ENCODE measurements around the gene FILIP1L.

Gene FILIP1L

DNA sequence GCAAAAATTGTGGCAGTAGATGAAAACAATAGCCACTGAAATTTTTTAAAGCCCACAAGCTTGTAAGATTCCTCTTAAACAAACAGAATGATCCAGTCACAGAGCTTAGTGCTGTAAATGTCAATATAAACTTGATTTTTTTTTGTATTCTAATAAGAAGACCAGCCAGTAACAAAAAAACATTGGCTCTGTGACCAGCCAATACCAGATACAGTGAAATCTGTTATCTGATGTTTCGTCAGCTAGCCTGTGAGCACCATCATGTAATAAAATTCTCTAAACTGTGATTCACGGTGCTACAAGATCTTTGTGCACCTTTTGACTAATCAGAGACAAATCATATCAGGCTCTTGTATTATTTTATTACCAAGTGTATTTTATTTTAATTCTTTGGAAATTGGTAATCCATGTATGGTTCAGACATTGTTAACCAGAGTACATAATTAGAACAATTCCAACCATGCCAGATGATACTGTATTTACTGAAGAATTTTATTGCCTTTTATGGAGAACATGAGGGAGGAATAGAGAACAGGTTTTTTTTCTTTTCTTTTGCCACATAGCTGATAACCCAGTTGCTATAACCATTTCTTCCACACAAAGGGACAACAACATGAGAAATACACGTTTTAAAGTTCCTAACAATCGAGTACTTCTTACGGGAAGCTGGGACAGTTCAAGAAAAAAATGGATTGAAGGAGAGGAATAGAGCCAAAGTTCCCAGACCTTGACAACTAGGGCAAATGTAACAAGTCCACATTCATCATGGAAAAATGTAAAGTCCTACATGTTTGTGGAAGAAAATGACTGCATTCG is 71.9 kb downstream of the FILIP1L start:
- no peak for DNase-seq (ENCODE audit: low read depth)

DNA sequence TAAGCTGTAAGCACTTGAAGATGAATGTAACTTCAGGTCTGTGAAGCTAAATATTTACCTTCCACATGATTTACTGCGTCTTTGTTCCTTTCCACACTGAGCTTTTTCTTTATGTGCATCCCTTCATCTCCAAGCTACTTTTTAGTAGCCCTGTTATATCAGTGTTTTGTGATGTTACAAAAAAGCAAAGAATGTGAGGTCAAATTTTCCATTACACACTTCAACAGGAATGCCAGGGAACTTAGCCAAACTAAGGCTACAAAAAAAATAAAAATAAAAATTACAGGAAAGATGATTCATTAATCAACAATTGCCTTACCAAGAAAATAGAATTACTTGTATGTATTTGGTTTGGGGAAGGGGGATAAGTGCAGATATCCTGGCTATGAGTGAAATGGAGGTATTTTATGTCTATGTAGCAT is 73.0 kb downstream of the FILIP1L start:
- DNase-seq (ENCODE audit: low read depth), result no peak

DNA sequence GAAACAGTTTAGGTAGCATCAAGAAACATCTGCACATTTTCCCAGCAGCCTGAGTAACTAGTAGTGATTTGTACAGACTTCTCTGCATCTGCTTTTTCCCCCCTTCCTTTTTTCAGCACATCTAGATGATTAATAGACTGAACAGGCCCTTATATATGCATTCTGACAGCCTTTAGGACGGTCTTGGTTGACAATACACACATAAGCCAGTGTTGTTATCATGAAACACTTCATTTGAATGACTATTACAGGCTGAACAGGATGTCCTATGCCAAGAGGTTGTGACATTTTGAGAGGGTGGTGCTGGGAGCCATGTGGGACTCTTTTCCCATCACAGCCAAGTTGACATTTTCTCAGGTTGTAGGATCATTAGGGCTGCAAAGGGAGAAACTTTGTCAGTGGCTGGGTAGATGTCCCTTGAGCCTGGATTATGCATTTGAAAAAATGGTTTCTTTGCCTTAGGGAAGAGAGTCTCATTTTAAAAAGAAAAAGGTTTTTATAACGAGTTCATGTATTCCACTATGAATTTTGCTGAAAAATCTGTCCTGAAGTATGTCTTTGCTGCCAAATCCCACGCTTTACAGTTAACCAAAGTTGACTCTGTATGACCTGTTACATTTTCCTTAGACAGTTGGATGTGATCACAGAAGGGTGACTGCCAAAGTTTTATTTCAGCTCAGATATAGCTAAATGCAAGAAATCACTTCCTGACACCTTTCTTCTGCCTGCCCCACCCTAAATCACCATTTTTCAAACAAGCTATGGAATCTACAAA is 73.7 kb downstream of the FILIP1L start:
- no peak for DNase-seq (ENCODE audit: low read depth)

DNA sequence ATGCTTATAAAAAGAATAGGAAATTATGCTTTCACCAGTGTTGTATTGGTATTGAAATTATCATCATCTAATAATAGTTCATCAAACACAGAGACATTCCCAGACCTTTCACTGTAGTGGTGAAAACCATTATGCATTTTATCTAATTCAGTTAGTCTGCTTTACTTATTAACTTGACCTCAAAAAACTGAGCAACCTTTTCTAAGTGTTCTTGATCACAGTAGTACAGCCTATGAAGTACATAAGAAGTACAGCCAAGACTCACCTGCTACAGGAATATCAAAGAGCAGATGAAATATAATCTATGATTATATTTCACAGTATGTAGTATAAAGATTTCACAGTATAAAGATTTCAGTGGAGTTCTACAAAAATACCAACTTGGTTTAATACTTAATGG is 75.2 kb downstream of the FILIP1L start:
- DNase-seq (ENCODE audit: low read depth), result no peak

DNA sequence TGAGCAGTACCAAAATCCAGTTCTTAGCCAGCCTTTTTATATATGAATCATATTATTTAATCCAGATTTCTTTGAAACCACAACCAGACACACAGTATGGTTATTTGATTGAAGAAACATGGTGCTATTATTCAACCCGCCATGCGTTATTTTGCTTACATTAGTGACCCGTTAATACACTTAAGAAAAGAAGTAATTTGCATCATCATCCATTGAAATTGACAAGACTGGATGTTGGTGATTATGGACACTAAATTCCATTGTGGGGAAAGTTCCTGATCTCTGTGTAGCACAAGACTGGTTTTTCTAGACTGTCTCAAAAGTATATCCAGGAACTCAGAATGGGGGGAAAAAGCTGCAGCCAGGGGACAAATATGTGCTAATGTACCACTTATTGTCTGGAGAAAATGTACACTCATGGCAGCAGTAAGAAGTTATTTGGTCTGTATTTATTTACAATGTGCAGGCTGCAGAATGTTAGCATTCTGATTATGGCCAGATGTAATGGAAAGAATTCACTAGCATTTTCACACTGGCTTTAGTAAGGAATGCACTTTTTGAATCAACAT is 80.3 kb downstream of the FILIP1L start:
- no peak for DNase-seq (ENCODE audit: low read depth)

DNA sequence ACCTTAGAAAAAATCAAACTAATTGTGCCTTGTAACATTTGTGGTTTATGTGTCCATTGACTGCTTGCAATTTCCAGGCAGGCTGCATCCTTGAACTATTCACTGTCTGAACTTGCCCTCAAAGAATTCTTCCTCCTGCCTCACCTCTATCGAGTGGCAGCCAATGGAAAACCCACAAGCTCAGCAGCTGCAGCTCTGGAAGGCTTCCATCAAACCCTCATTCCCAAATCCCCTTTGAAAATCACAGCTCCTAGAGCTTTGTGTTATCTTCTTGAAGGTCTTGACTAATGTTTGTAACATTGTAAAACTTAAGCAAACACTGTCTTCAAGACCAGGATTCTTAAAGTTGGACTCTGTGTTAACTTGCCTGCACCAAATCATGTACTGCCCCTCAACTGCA is 81.1 kb downstream of the FILIP1L start:
- DNase-seq (ENCODE audit: low read depth), result no peak

DNA sequence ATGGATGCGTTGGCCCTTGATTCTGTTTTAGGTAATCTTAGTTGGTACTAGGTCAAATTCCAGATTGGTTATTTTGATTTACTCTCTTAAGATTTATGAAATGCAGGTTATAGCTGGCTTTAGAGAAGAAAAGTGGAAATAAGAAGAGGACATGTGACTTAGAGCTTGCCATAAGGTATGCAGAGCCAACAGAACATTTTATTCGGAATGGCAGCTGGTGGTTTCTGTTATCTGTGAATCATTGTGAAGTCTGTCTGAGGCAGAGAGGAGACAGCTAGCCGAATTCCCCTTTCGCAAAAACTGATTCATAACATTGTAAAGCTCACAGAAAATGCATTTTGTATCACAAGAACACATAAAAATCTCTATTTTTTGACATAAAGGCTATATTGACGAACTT is 82.1 kb downstream of the FILIP1L start:
- DNase-seq (ENCODE audit: low read depth), result no peak

DNA sequence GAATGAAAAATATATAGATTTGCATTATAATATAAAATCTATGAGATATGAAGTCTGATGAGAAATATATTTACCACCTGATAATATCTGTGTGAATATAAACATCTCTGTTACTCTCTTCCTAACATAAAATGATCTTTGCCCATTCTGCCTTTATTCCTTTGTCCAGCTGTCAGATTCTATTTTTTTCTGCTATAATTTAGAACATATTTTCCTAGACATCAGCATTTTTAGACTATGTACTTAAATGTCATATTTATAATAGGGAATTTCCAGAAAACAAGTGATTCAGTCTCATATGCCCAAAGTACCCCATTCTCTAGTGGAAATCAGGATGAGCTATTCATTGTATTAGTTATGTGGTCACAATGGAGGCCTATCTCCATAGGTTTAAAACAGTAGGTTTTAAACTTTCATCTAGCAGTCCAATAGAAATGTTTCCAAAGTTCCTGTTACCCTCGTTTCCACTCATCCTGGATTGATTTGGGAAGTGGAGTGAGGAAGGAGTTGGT is 83.3 kb downstream of the FILIP1L start:
- no peak for DNase-seq (ENCODE audit: low read depth)

DNA sequence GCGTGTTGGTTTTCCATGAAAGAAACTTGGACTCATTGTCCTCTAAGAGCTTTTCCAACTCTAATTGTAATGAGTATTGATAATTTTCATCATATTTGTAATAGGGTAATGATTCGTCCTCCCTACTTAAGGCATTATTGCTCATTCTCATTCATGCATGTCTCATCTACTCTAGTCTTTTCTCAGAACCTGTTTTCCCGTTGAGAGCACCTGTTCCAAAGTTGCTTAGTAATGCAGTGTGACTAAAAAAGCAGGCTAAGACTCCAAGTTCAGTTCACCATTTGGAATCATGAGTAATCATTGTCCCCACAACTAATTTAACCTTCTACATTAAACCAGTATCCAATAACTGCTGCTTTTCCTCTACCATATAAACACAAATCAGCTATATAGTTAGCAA is 84.0 kb downstream of the FILIP1L start:
- no peak for DNase-seq (ENCODE audit: low read depth)

DNA sequence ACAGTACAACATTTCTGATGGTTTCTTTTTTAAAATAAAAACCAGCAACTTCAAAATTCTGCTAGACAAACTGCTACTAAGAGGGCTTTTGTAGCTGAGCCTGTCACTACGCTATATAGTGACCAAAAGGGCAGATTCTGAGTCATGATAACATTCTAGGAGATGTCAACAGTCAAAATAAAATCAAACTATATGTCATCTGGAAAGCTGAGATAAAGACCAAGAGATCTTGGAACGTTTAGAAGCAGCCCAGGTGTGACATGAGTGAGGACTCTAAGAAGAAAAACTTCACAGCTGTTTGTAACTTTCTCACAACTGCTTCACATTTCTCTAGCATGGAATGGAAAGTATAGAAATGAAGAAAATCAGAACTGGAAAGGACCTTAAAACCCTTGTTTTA is 84.6 kb downstream of the FILIP1L start:
- DNase-seq (ENCODE audit: low read depth), result no peak

DNA sequence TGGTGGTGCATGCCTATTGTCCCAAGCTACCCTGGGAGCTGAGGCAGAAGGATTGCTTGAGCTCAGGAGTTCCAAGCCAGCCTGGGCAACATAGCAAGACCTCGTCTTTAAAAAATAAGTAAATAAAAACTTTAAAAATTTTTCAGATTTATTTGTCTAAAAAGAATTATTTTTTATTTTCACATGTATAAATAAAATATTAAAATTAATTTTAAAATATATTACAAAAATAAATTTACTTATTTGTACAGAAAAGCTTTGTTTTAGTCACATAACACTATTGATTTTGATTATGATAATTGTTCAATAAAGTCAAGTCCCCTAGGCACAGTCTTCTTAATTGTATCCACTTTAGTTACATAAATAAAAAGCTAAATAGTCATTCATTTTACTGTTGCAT is 85.2 kb downstream of the FILIP1L start:
- DNase-seq (ENCODE audit: low read depth), result no peak

DNA sequence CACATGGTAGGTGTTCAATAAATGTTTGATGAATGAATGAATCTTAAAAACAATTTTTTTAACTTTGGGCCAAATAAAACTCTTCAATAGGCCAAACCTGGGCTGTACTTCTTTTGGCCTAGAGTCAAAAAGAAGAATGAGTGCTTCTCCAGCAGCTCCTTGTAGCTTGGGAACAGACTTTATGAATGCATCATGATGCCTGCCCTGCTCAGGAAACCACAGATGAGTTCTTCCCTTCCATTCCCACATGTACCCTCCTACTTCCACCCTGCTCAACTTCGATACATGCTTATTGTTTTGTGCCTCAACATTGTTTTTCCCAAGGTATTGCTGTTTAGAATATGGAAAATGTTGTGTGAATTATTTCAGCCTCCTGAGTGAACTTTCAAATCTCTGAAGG is 87.0 kb downstream of the FILIP1L start:
- no peak for DNase-seq (ENCODE audit: low read depth)

DNA sequence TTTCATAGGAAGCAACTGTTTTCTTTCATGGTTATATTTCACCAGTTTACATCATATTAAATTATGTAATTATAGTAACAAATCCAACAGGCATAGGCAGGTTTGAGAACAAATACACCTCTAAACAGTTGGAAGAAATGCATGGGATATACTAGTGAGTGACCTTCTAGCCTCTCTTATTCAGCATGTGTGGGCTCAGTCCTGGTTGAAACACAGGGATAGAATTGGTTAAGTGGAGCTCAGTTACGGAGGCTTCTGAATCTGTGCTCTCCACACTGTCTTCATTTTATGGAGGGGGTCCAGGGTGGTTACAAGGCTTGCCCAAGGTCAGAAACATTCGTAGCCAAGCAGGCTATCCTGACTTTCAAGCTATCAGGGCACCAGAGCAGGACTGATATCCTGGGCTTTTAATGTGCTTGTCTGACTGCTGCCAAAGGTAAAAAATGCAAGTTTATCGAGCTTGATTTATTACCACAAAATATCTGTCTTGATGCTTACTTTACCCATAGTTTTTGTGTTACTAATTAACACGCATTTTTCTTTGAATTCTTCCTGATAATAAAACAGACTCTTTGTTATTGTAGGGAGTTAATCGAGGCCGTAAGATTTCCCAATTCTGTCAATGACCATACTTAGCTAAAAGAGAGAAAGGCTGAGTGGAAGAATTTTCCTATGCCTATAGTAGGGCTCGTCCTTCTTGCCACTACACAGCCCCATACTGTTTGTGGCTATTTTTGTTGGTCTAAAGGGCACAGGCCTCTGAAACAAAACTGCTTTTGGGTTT is 89.6 kb downstream of the FILIP1L start:
- no peak for DNase-seq (ENCODE audit: low read depth)

DNA sequence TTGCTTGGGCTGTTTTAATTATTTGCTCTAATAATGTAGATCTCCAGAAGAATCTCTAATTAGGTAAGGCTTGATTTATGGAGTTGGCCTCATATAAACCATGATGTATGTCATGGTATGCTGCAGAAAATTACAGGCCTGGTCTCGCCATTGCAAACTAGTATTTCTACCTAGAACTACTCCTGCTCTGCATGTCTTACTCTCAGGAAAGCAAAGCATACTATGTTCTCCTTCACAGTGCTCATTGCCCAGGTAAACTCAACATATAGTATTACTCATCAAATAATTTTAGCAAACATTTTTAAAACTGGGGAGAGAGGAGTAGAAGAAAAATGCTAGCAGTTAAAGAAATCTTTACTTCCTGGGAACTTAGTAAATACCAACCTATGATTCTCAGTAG is 90.7 kb downstream of the FILIP1L start:
- DNase-seq (ENCODE audit: low read depth), result no peak

DNA sequence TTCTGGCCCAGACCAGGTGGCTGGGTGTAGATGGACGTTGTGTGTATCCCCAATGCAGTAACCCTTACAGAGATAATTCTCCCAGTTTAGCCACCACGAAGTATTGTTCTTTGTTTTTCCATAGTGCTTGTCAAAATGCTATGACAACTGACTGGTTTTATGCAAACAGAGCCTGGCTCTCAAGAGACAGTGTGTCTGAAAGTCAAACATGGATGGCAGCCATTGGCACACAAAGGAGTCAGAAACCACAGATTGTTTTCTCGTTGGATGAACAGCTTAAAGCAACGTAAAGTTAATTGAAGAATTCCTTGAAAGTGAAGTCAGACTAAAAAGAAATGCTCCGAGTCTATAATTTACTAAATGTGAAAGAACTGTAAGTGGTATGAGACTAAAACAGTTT is 91.2 kb downstream of the FILIP1L start:
- DNase-seq (ENCODE audit: low read depth), result no peak

DNA sequence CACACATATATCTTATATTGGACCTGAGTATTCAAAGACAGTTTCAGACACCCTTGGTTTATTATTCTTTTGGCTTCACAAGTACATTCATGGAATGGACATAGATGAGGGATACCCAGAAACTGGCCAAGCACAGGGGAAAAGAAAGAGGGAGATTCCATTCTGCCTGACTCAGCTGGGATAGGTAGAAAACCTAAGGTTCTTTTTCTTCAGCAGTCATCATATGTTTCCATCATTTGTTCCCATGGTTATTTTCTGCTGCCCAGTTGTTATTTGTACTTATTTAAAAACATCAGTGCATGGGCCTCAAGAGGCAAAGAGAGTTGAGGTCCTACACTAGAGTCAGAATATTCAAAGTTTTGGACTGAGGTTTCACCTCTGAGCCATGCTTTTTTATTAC is 91.8 kb downstream of the FILIP1L start:
- DNase-seq (ENCODE audit: low read depth), result no peak

DNA sequence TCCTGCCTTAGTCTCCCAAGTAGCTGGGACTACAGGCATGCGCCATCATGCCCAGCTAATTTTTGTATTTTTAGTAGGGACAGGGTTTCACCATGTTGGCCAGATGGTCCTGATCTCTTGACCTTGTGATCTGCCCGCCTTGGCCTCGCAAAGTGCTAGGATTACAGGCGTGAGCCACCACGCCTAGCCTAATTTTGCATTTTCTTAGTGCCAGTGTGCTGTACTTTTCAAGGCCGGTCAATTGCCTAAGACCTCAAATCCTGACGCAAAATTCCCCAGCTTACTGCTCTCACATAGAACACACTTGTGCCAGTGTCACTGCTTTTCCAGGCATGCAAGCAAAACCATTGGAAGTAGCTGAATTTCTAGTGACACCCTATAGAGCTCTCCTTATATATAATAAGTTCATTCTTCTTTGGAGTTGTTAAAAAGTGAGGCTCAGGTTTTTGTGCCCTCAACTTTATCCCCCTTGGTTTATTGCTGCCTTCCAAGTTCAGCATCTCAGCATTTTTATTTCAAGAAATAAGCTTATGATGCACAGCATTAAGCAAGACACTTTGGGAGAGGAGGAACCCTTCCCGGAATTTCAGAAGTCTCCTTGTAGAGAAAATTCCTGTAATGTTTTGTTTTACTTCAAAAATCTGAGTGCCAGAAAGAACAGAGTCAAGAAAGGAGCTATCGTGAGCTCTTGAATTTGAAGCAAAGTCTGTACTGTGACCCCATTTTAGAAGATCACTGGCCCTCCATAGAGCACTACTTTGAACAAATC is 93.2 kb downstream of the FILIP1L start:
- no peak for DNase-seq (ENCODE audit: low read depth)

DNA sequence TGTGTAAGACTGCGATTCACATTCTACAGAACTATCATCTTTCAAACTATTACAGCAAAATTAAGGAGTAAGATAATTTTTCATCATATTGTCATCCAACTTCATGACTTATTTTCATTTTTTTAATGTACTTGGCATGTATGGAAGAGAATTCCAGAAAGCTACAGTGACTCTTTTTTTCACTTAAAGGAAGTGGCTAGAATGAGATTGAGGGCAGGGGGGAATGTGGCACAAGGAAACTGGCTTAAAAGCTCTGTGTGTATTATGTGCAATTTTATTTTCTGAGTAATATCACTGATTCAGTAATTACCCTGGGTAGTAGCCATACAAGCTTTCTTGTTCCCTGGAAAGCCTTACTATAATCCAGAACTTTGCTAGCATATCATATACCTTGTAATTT is 94.6 kb downstream of the FILIP1L start:
- DNase-seq (ENCODE audit: low read depth), result no peak

DNA sequence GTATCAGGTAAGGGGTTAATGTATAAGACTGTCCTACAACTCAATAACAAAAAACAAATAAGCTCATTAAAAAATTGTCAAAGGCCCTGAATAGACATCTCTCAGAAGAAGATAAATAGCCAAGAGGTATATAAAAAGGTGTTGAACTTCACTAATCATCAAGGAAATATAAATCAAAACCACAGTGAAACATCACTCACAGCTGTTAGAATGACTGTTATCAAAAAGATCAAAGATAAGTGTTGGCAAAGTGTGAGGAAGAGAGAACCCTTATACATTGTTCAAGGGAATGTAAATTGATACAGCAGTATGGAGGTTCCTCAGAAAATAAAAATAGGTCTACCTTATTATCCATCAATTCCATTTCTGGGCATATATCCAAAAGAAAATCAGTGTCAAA is 95.5 kb downstream of the FILIP1L start:
- no peak for DNase-seq (ENCODE audit: low read depth)

DNA sequence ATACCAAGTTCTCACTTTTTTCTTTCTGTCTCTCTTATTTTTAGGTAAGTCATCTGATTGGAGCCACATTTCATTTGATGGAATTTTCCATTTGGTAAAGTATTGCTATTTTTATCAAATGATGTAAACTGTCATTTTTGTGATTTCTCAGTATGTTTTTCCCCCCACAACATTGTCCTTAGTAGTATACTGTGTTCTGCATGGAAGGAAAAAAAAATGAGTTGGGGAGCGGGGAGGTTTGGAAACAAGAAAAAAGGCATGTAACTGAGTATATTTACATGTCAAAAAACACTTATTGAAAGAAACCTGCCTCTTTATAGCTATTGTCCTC is 104.2 kb downstream of the FILIP1L start:
- no peak for DNase-seq (ENCODE audit: low read depth)

DNA sequence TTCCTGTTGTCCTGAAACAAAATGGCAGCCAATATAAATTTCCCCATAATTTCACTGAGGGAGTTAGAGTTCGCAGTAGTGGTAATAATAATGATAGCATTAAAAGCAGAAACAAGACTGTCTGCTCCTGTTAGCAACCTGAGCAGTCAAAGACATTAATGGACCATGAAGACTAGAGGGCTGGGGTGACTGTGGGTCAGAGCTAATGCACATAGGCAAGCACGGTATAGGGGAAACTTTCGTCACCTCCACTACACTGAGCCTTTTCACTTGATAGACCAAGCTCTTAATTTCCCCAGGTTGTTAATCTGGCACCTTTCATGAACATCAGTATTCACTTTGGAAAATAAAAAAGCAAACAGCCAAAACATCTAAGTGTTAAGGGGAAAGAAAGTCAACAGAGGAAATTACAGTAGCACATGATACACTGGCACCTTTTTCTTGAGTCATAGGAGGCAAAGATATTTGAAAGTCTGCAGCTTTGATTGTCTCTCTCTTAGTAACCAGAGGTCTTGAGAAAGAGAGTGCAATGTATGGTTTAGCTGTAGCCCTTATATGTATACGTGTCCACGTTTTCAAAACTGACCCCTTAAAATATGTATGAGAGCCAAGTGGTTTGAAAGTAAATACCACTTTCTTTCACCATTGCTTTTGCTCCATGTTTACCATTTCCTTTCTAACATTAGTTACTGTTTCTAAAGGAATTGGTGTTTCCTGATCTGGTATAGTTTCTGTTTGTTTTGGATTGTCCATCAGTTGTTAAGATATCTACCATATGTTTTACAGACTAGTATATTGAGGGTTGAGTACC is 104.8 kb downstream of the FILIP1L start:
- DNase-seq (ENCODE audit: low read depth), result no peak
